Calu3 (cell line): Measurements from ENCODE around the gene BACH2. TPM values are rescaled to one million over a fixed set of nuclear protein-coding genes. Genes with fewer than 3 reads are reported as not detected.

Experiments used
- BruUV-seq: library from RNA; stranded (reverse); fragments of 400-500 nt; replicated peaks from 2 replicates; lab custom pipeline; 2021; lab: Mats Ljungman, UMichigan
- CTCF ChIA-PET: fragments of 300-600 bp; sonication (Branson Sonifier 250); formaldehyde crosslinking; loops from one replicate; lab custom pipeline; 2022; ENCODE audit warnings: antibody characterized with exemption; lab: Charles Lee
- DNase-seq: peaks from one replicate; pipeline ENCODE4 v3.0.0; 2022
- H3K27ac Mint-ChIP-seq: one replicate; pipeline ENCODE4 v1.8.0; 2022; ENCODE audit warnings: mixed read lengths; ENCODE audit not compliant: unreplicated experiment
- H3K27me3 Mint-ChIP-seq: one replicate; pipeline ENCODE4 v1.8.0; 2022; ENCODE audit warnings: mixed read lengths; ENCODE audit not compliant: unreplicated experiment
- H3K36me3 Mint-ChIP-seq: one replicate; pipeline ENCODE4 v1.8.0; 2022; ENCODE audit warnings: mild to moderate bottlenecking, moderate library complexity, mixed read lengths; ENCODE audit not compliant: insufficient read depth, unreplicated experiment
- H3K4me1 Mint-ChIP-seq: one replicate; pipeline ENCODE4 v1.8.0; 2022; ENCODE audit warnings: mild to moderate bottlenecking, low read depth, mixed read lengths; ENCODE audit not compliant: unreplicated experiment
- H3K4me3 Mint-ChIP-seq: one replicate; pipeline ENCODE4 v1.8.0; 2022; ENCODE audit warnings: mild to moderate bottlenecking, low read depth, moderate library complexity, mixed read lengths; ENCODE audit not compliant: unreplicated experiment
- H3K9me3 Mint-ChIP-seq: one replicate; pipeline ENCODE4 v1.8.0; 2022; ENCODE audit warnings: low read depth, mixed read lengths; ENCODE audit not compliant: unreplicated experiment
- intact Hi-C: fragments of 100-400 bp; cut with micrococcal nuclease; formaldehyde crosslinking; loops from one replicate; pipeline ENCODE4 v1.10.0; 2022; ENCODE audit not compliant: unreplicated experiment
- total RNA-seq: library from RNA; stranded (reverse); gene quantifications from 2 replicates; pipeline ENCODE4 v1.2.3, GENCODE V29; 2022
- TF ChIP-seq, protein P1 (sequence below): fragments of 200-600 bp; IDR thresholded peaks from one replicate; pipeline ENCODE4 v1.8.0; 2022; ENCODE audit warnings: antibody characterized with exemption; ENCODE audit not compliant: unreplicated experiment

Gene BACH2
- total RNA-seq, 1 experiment from 2014 or later = 7.2 TPM

GRCh38 chr6:89936177-89936576 lies 360.5 kb downstream of the BACH2 start:
- no peaks in the 10 kb centered on the region for H3K9me3 Mint-ChIP-seq
- TF ChIP-seq, protein P1, sequence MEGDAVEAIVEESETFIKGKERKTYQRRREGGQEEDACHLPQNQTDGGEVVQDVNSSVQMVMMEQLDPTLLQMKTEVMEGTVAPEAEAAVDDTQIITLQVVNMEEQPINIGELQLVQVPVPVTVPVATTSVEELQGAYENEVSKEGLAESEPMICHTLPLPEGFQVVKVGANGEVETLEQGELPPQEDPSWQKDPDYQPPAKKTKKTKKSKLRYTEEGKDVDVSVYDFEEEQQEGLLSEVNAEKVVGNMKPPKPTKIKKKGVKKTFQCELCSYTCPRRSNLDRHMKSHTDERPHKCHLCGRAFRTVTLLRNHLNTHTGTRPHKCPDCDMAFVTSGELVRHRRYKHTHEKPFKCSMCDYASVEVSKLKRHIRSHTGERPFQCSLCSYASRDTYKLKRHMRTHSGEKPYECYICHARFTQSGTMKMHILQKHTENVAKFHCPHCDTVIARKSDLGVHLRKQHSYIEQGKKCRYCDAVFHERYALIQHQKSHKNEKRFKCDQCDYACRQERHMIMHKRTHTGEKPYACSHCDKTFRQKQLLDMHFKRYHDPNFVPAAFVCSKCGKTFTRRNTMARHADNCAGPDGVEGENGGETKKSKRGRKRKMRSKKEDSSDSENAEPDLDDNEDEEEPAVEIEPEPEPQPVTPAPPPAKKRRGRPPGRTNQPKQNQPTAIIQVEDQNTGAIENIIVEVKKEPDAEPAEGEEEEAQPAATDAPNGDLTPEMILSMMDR = no peak
- intact Hi-C loops = no loop called here
- CTCF ChIA-PET = no interaction called here
- peaks cover 4% of the 10 kb centered on the region for H3K4me1 Mint-ChIP-seq
- H3K4me3 Mint-ChIP-seq = no peak overlapping the region
- no peak overlapping the region for H3K27ac Mint-ChIP-seq
- DNase-seq = no peak
- no peaks in the 10 kb centered on the region for H3K36me3 Mint-ChIP-seq
- peaks cover 8% of the 10 kb centered on the region for H3K27me3 Mint-ChIP-seq
- BruUV-seq = no TSS peak

- Mint-ChIP-seq H3K9me3 (no peaks in the 10 kb centered on the region), H3K36me3 (no peaks in the 10 kb centered on the region), H3K4me3 (no peak overlapping the region), H3K27ac (no peak overlapping the region), H3K27me3 (peaks cover 8% of the 10 kb centered on the region), H3K4me1 (peaks cover 1% of the 10 kb centered on the region)
- no TSS peak for BruUV-seq
- TF ChIP-seq, protein P1 = no peak
- CTCF ChIA-PET = no interaction called here
- DNase-seq = no peak
- intact Hi-C loops = no loop called here
Observed at GRCh38 chr6:89934685-89935366, 361.8 kb downstream of the BACH2 start.

DNA sequence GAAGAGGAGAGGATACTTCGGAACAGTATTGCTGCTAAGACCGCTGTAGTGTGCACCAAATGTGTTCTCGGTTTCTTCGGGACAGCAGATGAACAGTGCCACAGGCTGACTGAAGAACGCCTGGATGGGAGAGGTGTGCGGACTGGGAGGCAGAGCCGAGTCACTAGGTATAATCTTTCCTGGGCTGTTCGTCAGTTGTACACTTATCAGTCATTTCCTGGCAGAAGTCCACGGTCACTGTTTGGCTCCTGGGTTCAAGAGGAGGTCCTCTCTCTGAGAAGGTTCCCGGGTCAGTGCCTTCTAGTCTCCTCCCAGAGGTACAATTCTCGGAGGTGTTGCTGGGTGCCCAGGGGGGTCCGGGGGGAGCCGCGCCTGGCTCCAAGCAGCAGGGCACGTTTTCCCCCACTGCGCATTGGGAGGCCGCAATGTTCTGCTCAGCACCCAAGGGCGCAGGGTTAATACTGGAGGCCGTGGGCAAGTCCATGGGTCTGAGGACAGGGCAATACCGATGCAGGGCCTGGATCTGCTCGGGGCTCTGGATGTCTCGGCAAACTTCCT lies 364.3 kb downstream of the BACH2 start:
- Mint-ChIP-seq H3K27ac (no peak overlapping the region), H3K27me3 (peaks cover 8% of the 10 kb centered on the region), H3K9me3 (no peaks in the 10 kb centered on the region), H3K4me3 (no peak overlapping the region), H3K36me3 (no peaks in the 10 kb centered on the region), H3K4me1 (peaks cover 10% of the 10 kb centered on the region)
- TF ChIP-seq, protein P1 = no peak
- no peak for DNase-seq
- CTCF ChIA-PET = no interaction called here
- intact Hi-C loops = no loop called here
- no TSS peak for BruUV-seq

GRCh38 chr6:89930789-89931188 lies 365.9 kb downstream of the BACH2 start:
- Mint-ChIP-seq H3K27me3 (no peaks in the 10 kb centered on the region), H3K27ac (no peak overlapping the region), H3K4me3 (no peak overlapping the region), H3K9me3 (no peaks in the 10 kb centered on the region), H3K4me1 (peaks cover 10% of the 10 kb centered on the region), H3K36me3 (no peaks in the 10 kb centered on the region)
- no TSS peak for BruUV-seq
- TF ChIP-seq, protein P1 = no peak
- no peak for DNase-seq
- CTCF ChIA-PET = interaction anchor here (1.1 to 1.3 kb wide), 2 partner anchors 10 to 549 kb away, joined by 3 read pairs; no protein-coding TSS in a partner anchor
- intact Hi-C loops = no loop called here
